Measurements from ENCODE around the gene COX6B2. TPM values are rescaled to one million over a fixed set of nuclear protein-coding genes. Genes with fewer than 3 reads are reported as not detected.

COX6B2 gene
- total RNA-seq, 1 donor from 2014 or later = 0.16 TPM

- H3K4me3 Mint-ChIP-seq = peak overlapping the region; percentile 79
- peaks cover 7% of the 10 kb centered on the region for H3K27me3 Mint-ChIP-seq (ENCODE audit: low read depth)
Observed at GRCh38 chr19:55392820-55393761, 38.6 kb upstream of the COX6B2 start.

GRCh38 chr19:55391702-55392615 is 37.4 kb upstream of the COX6B2 start:
- no peaks in the 10 kb centered on the region for H3K9me3 Mint-ChIP-seq
- peaks cover 3% of the 10 kb centered on the region for H3K27me3 Mint-ChIP-seq (ENCODE audit: low read depth)
- TF ChIP-seq, protein P1, sequence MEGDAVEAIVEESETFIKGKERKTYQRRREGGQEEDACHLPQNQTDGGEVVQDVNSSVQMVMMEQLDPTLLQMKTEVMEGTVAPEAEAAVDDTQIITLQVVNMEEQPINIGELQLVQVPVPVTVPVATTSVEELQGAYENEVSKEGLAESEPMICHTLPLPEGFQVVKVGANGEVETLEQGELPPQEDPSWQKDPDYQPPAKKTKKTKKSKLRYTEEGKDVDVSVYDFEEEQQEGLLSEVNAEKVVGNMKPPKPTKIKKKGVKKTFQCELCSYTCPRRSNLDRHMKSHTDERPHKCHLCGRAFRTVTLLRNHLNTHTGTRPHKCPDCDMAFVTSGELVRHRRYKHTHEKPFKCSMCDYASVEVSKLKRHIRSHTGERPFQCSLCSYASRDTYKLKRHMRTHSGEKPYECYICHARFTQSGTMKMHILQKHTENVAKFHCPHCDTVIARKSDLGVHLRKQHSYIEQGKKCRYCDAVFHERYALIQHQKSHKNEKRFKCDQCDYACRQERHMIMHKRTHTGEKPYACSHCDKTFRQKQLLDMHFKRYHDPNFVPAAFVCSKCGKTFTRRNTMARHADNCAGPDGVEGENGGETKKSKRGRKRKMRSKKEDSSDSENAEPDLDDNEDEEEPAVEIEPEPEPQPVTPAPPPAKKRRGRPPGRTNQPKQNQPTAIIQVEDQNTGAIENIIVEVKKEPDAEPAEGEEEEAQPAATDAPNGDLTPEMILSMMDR (conservative IDR thresholded peaks at IDR 0.05) = no peak
- H3K4me3 Mint-ChIP-seq = peak overlapping the region; percentile 79
- peaks cover 52% of the 10 kb centered on the region for H3K4me1 Mint-ChIP-seq
- H3K27ac Mint-ChIP-seq (ENCODE audit: unreplicated experiment) = no peak overlapping the region
- no peak for DNase-seq (ENCODE audit: low read depth, low spot score)
- H3K36me3 Mint-ChIP-seq (ENCODE audit: low read depth) = peaks cover 5% of the 10 kb centered on the region

More at GRCh38 chr19:55392820-55393761, 38.6 kb upstream of the COX6B2 start:
- Mint-ChIP-seq H3K4me1 (peaks cover 49% of the 10 kb centered on the region), H3K27ac (ENCODE audit: unreplicated experiment) (peak overlapping the region; percentile 65), H3K9me3 (peaks cover 2% of the 10 kb centered on the region), H3K36me3 (ENCODE audit: low read depth) (peaks cover 7% of the 10 kb centered on the region)
- TF ChIP-seq, protein P1 (conservative IDR thresholded peaks at IDR 0.05) = no peak
- no peak for DNase-seq (ENCODE audit: low read depth, low spot score)

DNA sequence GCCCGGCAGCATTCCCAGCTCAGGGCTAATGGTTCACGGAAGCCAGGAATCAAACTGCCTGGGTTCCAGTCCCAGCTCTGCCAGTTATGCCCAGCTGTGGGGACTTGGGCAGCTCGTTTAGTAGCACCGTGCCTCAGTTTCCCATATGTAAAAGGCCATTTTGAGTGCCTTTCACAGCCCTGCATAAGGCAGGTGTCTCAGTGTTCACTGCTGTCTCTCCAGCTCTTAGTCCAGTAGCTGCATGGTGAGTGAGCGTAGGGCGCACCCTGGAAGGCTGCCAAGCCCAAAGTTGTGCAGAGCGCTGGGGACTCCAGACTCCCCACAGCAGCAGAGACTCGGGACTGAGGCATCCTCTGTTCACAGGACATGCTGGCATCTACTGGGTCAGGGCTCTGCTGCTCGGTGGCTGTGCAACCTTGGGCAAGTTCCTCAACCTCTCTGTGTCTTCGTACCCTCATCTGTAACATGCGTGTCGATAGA is 36.7 kb upstream of the COX6B2 start:
- TF ChIP-seq, protein P1 (conservative IDR thresholded peaks at IDR 0.05) = no peak
- H3K4me3 Mint-ChIP-seq = peak overlapping the region; percentile 80
- DNase-seq (ENCODE audit: low read depth, low spot score) = no peak
- no peak overlapping the region for H3K27ac Mint-ChIP-seq (ENCODE audit: unreplicated experiment)
- peaks cover 59% of the 10 kb centered on the region for H3K4me1 Mint-ChIP-seq
- peaks cover 7% of the 10 kb centered on the region for H3K36me3 Mint-ChIP-seq (ENCODE audit: low read depth)
- H3K9me3 Mint-ChIP-seq = no peaks in the 10 kb centered on the region
- peaks cover 3% of the 10 kb centered on the region for H3K27me3 Mint-ChIP-seq (ENCODE audit: low read depth)

GRCh38 chr19:55390461-55390880 is 36.0 kb upstream of the COX6B2 start:
- Mint-ChIP-seq H3K4me1 (peaks cover 65% of the 10 kb centered on the region), H3K9me3 (no peaks in the 10 kb centered on the region), H3K4me3 (peak overlapping the region; percentile 80), H3K27me3 (ENCODE audit: low read depth) (peaks cover 6% of the 10 kb centered on the region), H3K27ac (ENCODE audit: unreplicated experiment) (no peak overlapping the region), H3K36me3 (ENCODE audit: low read depth) (peaks cover 10% of the 10 kb centered on the region)
- TF ChIP-seq, protein P1 (conservative IDR thresholded peaks at IDR 0.05) = no peak
- no peak for DNase-seq (ENCODE audit: low read depth, low spot score)
